ENCODE measurements around the gene VPS26C. TPM values are rescaled to one million over a fixed set of nuclear protein-coding genes. Genes with fewer than 3 reads are reported as not detected.
"Not testable (repeated sequence)": the region's sequence is repeated elsewhere in the genome, so short reads cannot be mapped to it uniquely, and the experiment has no call there.

VPS26C gene
- 38.6 and 47.9 TPM in 2 replicates for total RNA-seq (2014; rRNA removed; shearing (Covaris generic))

DNA sequence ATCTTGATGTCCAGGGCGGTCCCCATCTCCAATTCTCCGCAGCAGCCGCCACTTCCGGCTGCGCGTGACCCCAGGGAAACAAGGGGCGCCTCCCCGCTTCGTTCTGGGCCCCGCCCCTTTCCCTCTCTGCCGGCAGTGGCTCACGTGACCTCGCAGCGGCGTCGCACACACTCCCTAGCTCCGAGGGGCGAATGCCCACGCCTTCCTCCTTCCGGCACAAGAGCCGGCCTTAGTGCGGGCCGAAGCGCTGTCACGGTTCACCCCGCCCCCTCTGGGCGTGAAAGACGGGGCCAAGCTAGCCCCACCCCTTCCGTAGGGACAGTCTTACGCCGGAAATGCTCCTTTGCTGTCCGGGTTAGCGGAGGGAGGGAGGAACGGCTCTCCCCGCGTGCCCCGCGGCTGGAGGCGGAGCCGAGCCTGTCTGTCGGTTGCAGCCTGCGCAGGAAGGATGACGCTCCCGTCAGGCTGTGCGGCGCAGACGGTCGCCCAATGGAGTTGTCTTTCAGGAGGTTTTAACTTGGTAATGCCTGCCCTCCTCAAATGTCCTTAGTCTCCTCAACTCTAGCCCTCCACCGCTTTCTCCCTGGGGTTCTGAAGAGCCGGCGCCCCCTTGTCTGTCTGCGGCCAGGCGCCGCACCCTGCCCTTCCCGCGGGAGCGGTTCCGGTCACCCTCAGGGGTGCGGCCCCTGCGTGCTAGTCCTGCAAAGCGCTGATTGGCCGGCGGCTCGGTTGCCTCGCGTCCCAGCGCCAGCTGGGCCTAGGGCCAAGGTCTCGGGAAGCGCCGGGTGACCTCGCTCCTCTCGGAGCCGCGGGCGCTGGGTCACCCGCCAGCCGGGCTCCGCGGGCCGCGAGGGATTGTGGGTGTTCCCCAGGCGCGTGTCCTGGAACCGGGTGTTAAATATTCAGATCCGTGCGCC lies at the start of gene VPS26C:
VPS26C (minus strand) TSS at position 66 of the 917 bp plus-strand sequence; CDS start at position 26, 40 bp downstream.
- peak; percentile 95 for DNase-seq (ENCODE audit: low spot score)

DNA sequence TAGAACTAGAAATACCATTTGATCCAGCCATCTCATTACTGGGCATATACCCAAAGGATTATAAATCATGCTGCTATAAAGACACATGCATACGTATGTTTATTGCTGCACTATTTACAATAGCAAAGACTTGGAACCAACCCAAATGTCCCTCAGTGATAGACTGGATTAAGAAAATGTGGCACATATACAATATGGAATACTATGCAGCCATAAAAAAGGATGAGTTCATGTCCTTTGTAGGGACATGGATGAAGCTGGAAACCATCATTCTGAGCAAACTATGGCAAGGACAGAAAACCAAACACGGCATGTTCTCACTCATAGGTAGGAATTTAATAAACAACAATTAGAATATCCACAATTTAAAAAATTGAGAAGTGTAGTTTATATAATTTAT lies 48.9 kb upstream of the VPS26C start:
- not testable (repeated sequence) for DNase-seq (ENCODE audit: low spot score)

DNA sequence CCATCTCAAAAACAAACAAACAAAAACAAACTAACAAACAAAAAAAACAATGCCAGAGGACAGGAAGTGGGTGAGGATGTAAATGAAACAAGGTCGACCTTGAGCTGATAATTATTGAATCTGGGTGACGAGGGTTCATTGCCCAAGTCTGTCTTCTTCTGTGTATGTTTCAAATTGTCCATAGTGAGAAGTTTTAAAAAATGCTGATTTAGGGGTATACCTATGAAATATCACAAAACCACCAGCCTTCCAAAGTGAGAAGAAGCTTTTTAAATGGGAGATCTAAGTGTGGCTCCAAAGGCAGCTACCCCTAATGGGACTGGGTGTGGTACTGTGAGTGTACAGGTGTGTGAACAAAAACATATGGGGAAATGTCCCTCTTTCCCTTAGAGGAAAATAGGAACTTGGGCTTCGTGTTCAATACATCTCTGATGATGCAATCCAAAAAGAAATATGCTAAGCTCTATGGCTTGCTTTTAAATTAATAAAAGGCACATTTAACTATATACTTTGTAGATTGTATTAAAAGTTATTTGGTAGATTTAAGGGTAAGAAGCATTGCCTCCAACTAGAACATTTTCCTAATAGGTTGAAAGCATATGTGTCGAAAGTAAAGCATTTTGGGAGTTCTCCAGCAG lies 33.1 kb upstream of the VPS26C start:
- DNase-seq (ENCODE audit: low spot score), result no peak

DNA sequence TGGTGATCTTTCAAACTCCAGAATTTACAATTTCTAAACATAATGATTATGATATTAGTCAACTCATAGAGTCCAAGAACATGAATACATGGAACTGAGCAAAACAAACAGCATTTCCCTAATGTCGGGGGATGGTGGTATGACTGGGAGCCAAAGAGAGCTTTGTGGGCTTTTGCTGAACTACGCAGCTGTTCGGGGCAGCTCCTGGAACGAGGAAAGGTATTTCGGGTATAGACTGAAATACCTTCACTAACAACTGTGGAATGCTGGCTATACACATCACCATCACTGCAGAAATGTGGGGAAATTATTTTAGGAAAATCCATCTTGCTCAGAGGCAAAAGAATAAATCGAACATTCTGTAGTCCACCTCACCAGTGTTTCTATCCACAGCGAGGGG lies 30.2 kb upstream of the VPS26C start:
- DNase-seq (ENCODE audit: low spot score), result no peak

DNA sequence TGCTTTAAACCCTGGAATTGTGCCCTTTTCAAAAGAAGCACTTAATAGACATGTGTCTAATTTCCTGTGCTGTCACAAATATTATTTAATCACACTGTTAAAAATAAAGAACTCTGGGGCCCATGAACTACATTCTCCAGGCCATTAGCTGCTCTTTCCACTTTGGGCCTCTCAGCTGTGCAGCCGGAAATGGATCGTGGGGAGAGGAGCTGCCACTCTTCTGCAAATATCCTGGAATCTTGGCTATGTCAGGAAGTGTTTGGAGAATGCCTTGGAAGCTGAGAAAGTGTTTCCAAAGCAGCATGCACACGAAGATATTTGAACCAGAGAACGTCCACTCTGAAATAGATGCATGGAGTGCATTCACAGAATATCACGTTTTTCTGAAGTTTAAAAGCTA lies 27.5 kb upstream of the VPS26C start:
- no peak for DNase-seq (ENCODE audit: low spot score)

DNA sequence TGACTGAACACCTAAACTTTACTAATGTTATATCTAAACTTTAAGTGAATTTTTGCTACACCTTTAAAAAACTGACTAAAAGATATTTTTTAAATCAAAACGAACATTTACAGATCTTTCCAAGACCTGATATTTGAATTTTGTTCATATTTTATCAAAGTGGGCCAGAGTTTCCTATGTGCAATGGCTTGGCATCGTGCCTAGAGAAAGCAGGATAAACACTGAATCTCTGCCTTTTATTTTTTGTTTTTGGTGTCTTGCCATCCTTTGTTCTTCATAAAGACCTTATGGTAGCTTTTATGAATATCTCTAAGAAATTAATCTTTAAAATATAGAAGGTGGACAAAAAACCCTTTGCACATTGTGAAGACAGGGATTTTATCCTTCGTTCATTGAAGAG lies 25.8 kb upstream of the VPS26C start:
- no peak for DNase-seq (ENCODE audit: low spot score)

DNA sequence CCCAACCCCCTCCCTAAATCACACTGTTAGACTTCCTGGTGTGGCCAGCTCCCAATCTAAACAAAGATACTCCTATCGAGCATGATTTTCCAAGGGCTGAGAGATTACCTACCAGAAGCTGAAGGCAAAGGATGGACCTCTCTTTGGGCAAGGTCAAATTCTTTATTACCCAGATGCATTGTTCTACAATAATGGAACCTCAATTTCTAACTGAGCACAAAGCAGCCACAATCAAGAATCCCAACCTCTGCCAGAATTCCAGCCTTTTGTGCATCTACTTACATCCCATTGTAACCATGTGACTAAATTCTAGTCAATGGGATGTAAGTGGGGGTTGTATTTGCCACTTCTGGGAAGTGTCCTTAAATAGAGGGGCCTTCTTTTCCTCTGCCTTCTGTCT lies 24.9 kb upstream of the VPS26C start:
- no peak for DNase-seq (ENCODE audit: low spot score)

DNA sequence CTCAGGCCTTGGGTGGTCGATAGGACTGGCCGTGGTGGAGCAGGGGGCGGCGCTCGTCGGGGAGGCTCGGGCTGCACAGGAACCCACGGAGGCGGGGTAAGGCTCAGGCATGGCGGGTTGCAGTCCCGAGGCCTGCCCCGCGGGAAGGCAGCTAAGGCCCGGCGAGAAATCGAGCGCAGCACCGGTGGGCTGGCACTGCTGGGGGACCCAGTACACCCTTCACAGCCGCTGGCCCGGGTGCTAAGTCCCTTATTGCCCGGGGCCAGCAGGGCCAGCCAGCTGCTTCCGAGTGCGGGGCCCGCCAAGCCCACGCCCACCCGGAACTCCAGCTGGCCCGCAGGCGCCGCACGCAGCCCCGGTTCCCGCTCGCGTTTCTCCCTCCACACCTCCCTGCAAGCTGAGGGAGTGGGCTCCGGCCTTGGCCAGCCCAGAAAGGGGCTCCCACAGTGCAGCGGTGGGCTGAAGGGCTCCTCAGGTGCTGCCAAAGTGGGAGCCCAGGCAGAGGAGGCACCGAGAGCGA lies 16.1 kb upstream of the VPS26C start:
- not testable (repeated sequence) for DNase-seq (ENCODE audit: low spot score)

DNA sequence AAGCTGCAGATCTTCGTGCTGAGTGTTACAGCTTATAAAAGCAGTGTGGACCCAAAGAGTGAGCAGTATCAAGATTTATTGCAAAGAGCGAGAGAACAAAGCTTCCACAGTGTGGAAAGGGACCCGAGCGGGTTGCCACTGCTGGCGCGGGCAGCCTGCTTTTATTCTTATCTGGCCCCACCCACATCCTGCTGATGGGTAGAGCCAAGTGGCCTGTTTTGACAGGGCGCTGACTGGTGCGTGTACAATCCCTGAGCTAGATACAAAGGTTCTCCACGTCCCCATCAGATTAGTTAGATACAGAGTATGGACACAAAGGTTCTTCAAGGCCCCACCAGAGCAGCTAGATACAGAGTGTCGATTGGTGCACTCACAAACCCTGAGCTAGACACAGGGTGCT lies 15.5 kb upstream of the VPS26C start:
- not testable (repeated sequence) for DNase-seq (ENCODE audit: low spot score)

DNA sequence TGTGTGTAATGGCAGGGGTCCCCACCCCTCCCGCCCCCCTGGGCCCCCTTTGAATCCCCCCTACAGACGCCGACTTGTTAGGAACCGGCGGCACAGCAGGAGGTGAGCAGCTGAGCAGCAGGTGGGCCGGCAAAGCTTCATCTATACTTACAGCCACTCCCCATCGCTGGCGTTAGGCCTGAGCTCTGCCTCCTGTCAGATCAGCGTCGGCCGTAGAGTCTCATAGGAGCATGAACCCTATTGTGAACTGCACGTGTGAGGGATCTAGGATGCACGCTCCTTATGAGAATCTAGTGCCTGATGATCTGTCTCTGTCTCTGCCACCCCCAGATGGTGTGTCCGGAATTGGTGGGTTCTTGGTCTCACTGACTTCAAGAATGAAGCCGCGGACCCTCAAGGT lies 14.9 kb upstream of the VPS26C start:
- no peak for DNase-seq (ENCODE audit: low spot score)

DNA sequence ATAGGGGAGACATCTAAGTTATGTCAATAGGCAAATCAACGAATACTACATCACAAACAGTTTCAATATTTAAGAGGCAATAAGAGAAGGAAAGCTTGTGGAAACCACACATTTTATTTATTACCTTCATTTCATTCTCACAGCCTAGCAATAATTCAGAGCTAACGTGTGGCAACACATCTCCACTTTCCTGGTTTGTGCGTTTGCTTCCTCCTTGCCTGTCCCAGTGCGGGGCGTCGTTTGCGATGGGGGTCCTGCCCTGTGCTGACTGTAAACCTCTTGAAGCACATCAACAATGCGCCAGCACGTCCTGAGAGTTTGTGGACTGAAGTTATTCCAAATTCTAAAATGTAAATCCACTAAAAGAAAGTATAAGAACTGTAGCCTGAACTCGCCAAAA lies 14.4 kb upstream of the VPS26C start:
- DNase-seq (ENCODE audit: low spot score), result no peak

DNA sequence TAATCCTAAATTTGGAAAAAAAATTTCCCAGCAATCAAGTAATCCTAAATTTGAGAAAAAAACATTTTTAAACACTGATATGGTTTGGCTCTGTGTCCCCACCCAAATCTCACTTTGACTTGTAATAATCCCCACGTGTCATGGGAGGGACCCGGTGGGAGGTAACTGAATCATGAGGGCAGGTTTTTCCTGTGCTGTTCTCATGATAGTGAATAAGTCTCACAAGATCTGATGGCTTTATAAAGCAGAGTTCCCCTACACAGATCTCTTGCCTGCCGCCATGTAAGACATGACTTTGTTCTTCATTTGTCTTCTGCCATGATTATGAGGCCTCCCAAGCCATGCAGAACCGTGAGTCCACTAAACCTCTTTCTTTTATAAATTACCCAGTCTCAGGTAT lies 12.1 kb upstream of the VPS26C start:
- not testable (repeated sequence) for DNase-seq (ENCODE audit: low spot score)

DNA sequence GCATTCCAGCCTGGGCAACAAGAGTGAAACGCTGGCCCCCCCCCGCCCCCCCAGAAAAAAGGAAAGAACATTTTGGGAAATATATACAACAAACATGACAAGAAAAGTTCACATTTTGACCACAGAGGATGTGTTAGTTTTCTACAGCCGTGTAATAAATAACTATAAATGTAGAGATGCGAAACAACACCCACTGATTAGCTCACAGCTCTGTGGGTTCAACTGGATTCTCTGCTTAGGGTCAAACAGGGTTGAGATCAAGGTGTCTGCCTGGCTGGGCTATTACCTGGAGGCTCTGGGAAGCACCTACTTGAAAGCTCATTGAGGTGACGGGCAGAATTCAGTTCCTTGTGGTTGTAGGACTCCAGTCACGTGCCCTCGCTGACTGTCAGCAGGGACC lies 11.1 kb upstream of the VPS26C start:
- DNase-seq (ENCODE audit: low spot score), result no peak

DNA sequence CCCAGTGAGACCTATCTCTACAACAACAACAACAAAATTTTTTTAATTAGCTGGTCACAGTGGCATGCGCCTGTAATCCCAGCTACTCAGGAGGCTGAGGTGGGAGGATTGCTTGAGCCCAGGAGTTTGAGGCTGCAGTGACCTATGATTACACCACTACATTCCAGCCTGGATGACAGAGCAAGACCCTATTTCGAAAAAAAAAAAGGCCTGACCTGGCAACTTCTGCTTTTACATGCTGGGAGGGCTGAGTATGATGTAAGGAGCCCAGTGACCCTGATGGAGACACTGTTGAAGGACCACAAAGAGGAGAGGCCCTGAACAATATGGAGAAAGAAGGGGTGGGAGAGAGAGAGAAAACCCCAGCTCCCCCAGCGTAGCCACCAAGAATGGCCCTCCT lies 9.2 kb upstream of the VPS26C start:
- DNase-seq (ENCODE audit: low spot score), result no peak

DNA sequence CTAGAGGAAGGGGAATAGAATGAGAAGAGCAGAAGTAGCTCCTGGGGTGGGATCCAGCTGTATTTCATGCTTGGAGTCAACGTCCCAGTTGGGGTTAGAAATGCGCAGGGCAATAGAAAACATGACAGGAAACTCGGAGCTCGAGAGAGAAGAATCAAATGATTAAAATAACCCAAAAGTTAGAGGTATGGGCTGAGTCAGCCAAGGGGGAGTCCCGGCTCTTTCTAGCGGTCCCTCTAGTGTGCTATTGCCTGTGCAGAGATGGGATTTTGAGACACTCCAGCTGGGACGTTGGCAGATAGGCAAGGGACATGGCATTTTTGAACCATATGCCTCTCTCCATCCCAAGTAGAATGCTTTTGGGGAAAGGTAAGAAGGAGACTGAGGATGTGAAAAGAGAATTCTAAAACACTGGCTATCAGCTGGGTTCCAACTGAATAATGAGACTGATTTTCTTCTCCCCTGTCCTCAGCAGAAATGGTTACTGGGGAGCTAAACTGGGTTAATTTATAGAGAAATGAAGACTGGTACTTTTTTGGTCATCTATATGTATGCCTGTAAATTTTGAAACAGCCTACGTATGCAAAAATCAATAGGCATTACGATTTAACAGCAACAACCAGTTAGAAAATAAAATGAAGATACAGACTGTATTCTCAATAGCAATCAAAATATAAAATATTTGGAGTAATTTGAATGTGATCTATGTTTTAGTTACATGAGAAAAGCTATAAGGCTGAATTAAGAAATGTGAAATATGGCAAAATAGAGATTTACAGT lies 7.0 kb upstream of the VPS26C start:
- no peak for DNase-seq (ENCODE audit: low spot score)

DNA sequence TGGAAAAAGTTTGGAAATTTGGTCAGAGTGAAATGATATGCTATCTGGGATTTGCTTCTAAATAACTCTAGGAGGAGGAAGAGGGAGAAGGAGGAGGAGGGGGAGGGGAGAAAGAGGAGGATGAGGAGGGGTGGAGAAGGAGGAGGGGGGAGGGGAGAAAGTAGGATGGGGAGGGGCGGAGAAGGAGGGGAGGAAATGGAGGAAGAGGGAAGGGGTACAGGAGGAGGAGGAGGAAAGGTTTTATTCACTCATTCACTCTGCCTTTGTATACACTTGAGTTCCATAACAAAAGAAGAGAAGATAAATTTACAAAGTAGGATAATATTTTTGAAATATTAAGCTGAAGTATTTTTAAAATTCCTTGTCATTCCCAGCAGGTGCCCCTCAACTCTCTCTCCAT lies 6.3 kb upstream of the VPS26C start:
- DNase-seq (ENCODE audit: low spot score), result no peak

DNA sequence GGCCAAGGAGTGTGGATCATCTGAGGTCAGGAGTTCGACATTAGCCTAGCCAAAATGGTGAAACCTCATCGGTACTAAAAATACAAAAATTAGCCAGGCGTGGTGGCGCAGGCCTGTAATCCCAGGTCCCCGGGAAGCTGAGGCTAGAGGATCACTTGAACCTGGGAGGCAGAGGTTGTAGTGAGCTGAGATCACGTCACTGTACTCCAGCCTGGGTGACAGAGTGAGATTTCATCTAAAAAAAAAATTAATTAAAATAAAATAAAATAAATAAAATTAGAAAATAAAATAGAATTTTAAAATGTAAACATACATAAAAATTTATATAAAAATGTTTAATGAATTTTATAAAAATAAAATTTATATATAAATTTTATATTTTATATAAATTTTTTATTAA lies 5.8 kb upstream of the VPS26C start:
- no peak for DNase-seq (ENCODE audit: low spot score)

DNA sequence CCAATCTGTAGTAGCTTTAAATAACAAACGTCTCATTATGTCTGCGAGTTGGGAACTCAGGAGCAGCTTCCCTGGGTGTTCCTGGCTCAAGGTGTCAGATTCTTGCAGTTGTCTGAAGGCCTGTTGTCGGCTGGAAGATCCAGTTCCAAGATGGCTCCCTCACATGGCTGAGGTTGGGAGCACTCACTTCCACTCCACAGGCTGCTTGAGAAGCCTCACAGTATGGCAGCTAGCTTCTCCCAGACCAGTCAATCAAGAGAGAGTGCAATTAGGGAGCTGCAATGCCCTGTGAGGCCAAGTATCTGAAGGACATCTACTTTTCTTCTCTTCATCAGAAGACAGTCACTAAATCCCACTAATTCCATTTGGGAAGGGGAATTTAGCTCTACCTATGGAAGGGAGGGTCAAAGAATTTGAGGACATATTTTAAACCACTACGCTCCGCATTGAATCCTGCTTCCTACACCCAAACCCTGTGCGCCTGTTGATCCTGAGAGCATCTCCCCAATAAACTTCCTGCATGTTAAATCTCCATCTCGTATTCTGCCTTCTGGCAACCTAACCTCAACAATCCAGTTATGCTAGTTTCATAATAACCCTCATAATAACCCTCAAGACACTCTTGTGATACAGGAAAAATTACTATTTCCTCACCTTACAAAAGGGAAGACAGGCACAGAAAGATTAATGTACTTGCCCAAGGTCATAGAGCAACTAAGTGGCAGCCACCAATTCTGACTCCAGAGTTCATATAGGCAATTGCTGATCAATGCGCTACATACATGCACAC lies 3.6 kb upstream of the VPS26C start:
- DNase-seq (ENCODE audit: low spot score), result no peak

DNA sequence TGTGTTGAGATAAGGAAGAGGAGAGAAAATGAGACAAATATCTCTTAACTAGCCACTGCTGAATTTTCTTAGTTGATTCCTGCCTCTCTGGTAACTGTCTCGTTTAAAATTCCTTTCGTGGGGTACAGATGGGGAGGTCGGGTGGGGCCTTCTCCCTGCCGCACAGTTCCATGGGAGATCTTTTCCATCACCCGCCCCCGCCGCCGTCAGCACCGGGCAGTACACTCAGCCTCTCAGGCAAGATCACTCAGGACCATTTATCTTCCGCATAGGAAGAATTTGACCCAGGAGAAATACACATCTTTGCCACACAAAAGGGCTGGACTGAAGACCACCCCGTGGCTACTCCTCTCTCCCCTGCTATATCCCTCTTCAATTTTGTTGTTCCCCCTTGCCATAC lies 2.3 kb upstream of the VPS26C start:
- no peak for DNase-seq (ENCODE audit: low spot score)

DNA sequence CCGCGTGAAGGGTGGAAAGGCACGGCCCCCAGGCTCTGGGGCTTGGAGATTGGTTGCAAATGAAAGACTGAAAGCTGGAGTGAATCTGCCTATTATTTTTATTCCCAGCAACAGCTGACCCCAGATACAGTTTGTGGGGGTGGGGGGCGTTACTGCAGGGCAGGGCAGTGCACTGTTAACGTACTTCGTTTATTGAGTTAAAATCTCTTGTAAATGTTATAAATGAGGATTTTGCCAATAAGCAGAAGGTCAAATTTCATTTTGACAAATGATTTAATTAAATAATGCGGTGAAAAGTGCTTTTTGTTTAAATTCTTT lies 1.0 kb upstream of the VPS26C start:
- no peak for DNase-seq (ENCODE audit: low spot score)

DNA sequence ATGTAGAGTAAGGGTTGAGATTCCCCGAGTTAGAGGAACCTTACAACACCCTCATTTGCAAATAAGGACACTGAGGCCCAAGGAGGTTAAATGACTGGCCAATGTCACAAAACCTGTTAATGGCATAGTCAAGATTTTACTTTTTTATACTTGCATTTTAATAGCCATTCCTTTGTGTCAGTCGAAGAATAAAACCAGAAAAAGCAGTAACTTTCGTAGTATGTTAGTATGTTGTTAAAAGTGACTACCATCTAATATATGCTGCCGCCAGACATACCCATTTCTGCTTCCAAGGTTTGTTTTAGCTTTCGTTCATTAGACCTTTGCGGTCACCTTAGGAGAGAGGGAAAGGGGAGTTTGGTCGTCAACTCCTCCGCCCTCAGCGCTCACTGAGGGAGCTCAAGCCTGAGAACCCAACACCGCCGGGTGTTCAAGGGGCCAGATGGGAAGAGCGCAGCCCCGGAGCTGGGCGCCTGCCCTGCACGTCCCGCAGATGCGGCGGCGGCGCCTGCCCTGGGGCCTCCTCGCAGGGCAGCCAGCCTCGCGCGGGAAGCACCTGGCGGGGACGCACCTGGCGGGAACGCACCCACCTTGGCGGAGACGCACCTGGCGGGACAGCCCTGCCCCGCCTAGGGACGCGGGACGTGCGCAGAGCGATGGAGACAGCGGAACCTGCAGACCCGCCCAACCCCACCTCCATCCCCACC lies 466 bp downstream of the VPS26C start:
- peak; percentile 51 for DNase-seq (ENCODE audit: low spot score)
